ENCODE measurements around the gene CEP85.

- TF ChIP-seq CTCF (IDR thresholded peaks at IDR 0.05; ENCODE audit: low read depth, low read length) (no peak), EZH2phosphoT487 (IDR thresholded peaks at IDR 0.05; ENCODE audit: low read depth) (no peak)
These were observed 34.5 kb downstream of the CEP85 start for GRCh38 chr1:26268290-26269197.

All from OCI-LY3 (cell line).